ENCODE data around the gene S1PR4.

- TF ChIP-seq CTCF (IDR thresholded peaks at IDR 0.05) (no peak), POLR2AphosphoS5 (IDR thresholded peaks at IDR 0.05; ENCODE audit: low read depth, low read length) (no peak), REST (IDR thresholded peaks at IDR 0.05; ENCODE audit: insufficient read depth in 1 of 2, low read depth in 2 of 2, low read length in 1 of 2) (no peak), TCF7L2 (IDR thresholded peaks at IDR 0.05; ENCODE audit: low read depth, low read length) (no peak)
These were observed 44.8 kb upstream of the S1PR4 start for GRCh38 chr19:3133793-3134116.
